Measurements from ENCODE around the gene SLC2A1.

DNA sequence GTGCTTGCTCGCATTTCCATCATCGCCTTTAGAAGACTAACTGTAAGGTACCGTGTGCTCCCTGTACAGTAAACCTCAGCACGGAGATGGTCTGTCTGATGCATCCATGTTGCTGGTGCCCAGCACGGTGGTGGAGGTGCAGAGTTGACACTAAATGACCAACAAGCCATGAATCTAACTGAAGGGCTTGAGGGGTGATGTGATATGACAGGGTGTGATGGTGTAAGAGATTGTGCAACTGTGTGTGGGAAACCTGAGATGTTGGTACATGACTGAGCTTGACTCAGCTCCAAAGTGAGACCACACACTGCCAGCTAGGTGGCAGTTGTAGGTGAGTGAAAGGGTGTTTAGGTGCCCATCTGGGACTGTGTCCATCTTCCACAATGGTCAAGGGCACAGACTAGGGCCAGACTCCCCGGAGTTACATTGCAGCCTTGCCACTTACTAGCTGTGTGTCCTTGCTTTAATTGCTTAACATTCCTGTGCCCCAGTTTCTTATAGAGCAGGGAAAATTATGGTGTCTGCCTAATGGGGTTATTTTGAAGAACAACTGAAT lies 21.4 kb downstream of the SLC2A1 start:
- TF ChIP-seq, protein P1, sequence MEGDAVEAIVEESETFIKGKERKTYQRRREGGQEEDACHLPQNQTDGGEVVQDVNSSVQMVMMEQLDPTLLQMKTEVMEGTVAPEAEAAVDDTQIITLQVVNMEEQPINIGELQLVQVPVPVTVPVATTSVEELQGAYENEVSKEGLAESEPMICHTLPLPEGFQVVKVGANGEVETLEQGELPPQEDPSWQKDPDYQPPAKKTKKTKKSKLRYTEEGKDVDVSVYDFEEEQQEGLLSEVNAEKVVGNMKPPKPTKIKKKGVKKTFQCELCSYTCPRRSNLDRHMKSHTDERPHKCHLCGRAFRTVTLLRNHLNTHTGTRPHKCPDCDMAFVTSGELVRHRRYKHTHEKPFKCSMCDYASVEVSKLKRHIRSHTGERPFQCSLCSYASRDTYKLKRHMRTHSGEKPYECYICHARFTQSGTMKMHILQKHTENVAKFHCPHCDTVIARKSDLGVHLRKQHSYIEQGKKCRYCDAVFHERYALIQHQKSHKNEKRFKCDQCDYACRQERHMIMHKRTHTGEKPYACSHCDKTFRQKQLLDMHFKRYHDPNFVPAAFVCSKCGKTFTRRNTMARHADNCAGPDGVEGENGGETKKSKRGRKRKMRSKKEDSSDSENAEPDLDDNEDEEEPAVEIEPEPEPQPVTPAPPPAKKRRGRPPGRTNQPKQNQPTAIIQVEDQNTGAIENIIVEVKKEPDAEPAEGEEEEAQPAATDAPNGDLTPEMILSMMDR (IDR thresholded peaks at IDR 0.05; ENCODE audit: insufficient read depth, low read length): no peak
- TF ChIP-seq GABPA (IDR thresholded peaks at IDR 0.05; ENCODE audit: low read depth) (no peak), POLR2AphosphoS5 (IDR thresholded peaks at IDR 0.05; ENCODE audit: low read depth) (peak; percentile 29; the same call in 1 of the 2 replicates), SPI1 (IDR thresholded peaks at IDR 0.05; ENCODE audit: borderline replicate concordance, low read depth) (no peak)
- TF ChIP-seq, protein P2, sequence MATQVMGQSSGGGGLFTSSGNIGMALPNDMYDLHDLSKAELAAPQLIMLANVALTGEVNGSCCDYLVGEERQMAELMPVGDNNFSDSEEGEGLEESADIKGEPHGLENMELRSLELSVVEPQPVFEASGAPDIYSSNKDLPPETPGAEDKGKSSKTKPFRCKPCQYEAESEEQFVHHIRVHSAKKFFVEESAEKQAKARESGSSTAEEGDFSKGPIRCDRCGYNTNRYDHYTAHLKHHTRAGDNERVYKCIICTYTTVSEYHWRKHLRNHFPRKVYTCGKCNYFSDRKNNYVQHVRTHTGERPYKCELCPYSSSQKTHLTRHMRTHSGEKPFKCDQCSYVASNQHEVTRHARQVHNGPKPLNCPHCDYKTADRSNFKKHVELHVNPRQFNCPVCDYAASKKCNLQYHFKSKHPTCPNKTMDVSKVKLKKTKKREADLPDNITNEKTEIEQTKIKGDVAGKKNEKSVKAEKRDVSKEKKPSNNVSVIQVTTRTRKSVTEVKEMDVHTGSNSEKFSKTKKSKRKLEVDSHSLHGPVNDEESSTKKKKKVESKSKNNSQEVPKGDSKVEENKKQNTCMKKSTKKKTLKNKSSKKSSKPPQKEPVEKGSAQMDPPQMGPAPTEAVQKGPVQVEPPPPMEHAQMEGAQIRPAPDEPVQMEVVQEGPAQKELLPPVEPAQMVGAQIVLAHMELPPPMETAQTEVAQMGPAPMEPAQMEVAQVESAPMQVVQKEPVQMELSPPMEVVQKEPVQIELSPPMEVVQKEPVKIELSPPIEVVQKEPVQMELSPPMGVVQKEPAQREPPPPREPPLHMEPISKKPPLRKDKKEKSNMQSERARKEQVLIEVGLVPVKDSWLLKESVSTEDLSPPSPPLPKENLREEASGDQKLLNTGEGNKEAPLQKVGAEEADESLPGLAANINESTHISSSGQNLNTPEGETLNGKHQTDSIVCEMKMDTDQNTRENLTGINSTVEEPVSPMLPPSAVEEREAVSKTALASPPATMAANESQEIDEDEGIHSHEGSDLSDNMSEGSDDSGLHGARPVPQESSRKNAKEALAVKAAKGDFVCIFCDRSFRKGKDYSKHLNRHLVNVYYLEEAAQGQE (IDR thresholded peaks at IDR 0.05; ENCODE audit: insufficient replicate concordance, low read depth): no peak

Measured in HL-60 (cell line).